WTC11 (cell line): ENCODE measurements around the gene FRMD4B.

Experiments used
- CREB1 ChIP-seq: sonication (generic); formaldehyde crosslinking; IDR thresholded peaks from 2 replicates; pipeline ENCODE4 v1.8.0; 2023; ENCODE audit warnings: mild to moderate bottlenecking, missing genetic modification reagents
- CREM ChIP-seq: sonication (generic); formaldehyde crosslinking; IDR thresholded peaks from 2 replicates; pipeline ENCODE4 v1.8.1; 2022; ENCODE audit warnings: mild to moderate bottlenecking, missing genetic modification reagents, moderate library complexity
- NR1H2 ChIP-seq: sonication (generic); formaldehyde crosslinking; IDR thresholded peaks from 2 replicates; pipeline ENCODE4 v1.9.0; 2021; ENCODE audit warnings: mild to moderate bottlenecking, moderate library complexity, missing genetic modification reagents
- ZNF219 ChIP-seq: sonication (generic); formaldehyde crosslinking; IDR thresholded peaks from 2 replicates; pipeline ENCODE4 v1.8.0; 2023; ENCODE audit warnings: missing genetic modification reagents, mild to moderate bottlenecking, borderline replicate concordance
- TF ChIP-seq, protein P1 (sequence below): sonication (generic); formaldehyde crosslinking; IDR thresholded peaks from 2 replicates; pipeline ENCODE4 v1.8.0; 2022; ENCODE audit warnings: mild to moderate bottlenecking, missing genetic modification reagents
- TF ChIP-seq, protein P2 (sequence below): fragments of 200-600 bp; IDR thresholded peaks from 2 replicates; pipeline ENCODE4 v1.8.0; 2022; ENCODE audit warnings: antibody characterized with exemption
- TF ChIP-seq, protein P3 (sequence below): sonication (generic); formaldehyde crosslinking; IDR thresholded peaks from 2 replicates; pipeline ENCODE4 v1.8.1; 2023; ENCODE audit warnings: mild to moderate bottlenecking, missing genetic modification reagents
- TF ChIP-seq, protein P4 (sequence below): sonication (generic); formaldehyde crosslinking; IDR thresholded peaks from 2 replicates; pipeline ENCODE4 v1.8.1; 2023; ENCODE audit warnings: mild to moderate bottlenecking, missing genetic modification reagents, moderate library complexity

DNA sequence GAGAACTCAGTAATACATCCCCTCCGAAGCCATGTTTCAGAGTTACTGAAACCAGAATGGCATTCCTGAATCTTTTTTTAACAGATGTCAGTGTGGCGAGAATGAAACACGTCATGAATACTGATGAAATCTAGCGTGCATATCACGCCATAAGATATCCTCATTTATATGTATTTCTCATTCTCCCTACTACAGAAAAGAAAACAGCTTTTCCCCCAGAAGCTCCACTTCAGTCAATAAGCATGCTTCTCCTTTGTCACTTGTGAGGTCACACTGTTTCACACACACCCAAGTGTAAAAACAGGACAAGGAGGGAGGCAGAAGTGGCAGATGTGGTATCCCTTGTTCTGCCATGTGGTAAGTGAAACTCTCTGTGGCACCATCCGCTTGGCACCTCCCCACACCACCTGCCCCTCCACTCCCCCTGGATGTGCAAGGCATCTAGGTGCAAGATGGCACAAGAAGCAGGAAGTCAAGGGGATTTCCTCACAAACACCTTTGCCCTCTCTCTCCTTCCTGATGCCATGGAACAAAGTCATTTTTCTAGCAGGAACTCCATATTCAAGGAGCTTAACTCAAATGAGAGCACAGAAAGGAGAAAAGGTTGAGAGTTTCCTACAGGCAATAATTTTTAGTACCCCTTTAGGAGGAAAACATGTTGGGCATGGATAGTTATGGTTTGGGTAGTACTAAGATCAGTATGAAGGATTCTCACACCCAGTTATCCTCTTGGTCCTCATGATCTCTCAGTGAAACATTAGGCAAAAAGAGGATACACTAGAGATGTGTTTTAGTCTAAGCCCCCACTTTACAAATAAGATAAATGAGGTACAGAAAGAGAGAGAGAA lies 47.5 kb upstream of the FRMD4B start:
- TF ChIP-seq, protein P1, sequence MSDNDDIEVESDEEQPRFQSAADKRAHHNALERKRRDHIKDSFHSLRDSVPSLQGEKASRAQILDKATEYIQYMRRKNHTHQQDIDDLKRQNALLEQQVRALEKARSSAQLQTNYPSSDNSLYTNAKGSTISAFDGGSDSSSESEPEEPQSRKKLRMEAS (CRISPR knock-in tag) = no peak
- TF ChIP-seq, protein P2, sequence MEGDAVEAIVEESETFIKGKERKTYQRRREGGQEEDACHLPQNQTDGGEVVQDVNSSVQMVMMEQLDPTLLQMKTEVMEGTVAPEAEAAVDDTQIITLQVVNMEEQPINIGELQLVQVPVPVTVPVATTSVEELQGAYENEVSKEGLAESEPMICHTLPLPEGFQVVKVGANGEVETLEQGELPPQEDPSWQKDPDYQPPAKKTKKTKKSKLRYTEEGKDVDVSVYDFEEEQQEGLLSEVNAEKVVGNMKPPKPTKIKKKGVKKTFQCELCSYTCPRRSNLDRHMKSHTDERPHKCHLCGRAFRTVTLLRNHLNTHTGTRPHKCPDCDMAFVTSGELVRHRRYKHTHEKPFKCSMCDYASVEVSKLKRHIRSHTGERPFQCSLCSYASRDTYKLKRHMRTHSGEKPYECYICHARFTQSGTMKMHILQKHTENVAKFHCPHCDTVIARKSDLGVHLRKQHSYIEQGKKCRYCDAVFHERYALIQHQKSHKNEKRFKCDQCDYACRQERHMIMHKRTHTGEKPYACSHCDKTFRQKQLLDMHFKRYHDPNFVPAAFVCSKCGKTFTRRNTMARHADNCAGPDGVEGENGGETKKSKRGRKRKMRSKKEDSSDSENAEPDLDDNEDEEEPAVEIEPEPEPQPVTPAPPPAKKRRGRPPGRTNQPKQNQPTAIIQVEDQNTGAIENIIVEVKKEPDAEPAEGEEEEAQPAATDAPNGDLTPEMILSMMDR = no peak
- TF ChIP-seq, protein P3, sequence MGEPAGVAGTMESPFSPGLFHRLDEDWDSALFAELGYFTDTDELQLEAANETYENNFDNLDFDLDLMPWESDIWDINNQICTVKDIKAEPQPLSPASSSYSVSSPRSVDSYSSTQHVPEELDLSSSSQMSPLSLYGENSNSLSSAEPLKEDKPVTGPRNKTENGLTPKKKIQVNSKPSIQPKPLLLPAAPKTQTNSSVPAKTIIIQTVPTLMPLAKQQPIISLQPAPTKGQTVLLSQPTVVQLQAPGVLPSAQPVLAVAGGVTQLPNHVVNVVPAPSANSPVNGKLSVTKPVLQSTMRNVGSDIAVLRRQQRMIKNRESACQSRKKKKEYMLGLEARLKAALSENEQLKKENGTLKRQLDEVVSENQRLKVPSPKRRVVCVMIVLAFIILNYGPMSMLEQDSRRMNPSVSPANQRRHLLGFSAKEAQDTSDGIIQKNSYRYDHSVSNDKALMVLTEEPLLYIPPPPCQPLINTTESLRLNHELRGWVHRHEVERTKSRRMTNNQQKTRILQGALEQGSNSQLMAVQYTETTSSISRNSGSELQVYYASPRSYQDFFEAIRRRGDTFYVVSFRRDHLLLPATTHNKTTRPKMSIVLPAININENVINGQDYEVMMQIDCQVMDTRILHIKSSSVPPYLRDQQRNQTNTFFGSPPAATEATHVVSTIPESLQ (CRISPR knock-in tag) = no peak
- TF ChIP-seq, protein P4, sequence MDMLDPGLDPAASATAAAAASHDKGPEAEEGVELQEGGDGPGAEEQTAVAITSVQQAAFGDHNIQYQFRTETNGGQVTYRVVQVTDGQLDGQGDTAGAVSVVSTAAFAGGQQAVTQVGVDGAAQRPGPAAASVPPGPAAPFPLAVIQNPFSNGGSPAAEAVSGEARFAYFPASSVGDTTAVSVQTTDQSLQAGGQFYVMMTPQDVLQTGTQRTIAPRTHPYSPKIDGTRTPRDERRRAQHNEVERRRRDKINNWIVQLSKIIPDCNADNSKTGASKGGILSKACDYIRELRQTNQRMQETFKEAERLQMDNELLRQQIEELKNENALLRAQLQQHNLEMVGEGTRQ = no peak
- TF ChIP-seq ZNF219 (CRISPR knock-in tag) (no peak), CREB1 (no peak), CREM (CRISPR knock-in tag) (no peak), NR1H2 (CRISPR knock-in tag) (no peak)
